IPS DF 19.7 (cell line): Measurements from ENCODE around the gene RIPK1.
"Not testable (repeated sequence)": the region's sequence is repeated elsewhere in the genome, so short reads cannot be mapped to it uniquely, and the experiment has no call there.

Source experiments
- DNase-seq: peaks from one replicate; pipeline ENCODE4 v3.0.0-alpha.2; 2013; ENCODE audit warnings: low read depth, low spot score

RIPK1 gene

DNA sequence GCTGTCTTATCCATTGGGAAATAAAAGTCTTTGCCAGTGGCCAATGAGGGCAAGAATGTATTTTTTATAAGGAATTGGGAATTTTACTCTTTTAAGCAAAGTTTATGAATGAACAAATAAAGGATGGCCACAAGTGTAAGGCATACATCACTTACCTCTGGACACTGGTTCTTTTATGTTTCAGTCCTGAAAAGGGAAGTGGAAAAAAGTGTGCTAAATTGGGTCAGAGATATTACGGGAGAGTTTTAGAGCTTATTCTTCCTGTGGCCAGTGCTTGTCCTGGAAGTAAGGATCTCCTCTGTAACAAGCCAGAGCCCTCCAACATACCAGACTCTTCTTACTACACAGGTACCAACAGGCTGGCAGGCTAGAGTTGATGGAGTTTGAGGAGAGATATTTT is 22.5 kb upstream of the RIPK1 start:
- DNase-seq, result no peak

DNA sequence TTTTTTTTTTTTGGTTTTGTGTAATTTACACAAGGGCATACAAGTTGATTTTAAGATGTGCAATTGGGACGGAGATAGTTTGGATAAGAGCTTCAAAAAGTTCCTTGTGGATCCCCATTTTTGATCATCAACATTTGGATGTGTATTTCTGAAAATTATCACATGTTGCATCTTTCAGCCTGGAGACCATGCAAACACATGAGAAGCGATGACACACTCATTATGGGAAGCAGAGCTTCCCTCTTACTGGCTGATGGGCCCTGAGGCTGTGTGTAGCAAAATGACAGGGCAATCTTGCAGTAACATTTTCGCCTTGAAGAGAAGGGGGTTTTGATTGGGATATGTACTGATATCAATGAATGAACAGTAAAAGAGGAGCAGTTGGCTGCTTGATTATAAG is 22.0 kb upstream of the RIPK1 start:
- no peak for DNase-seq

DNA sequence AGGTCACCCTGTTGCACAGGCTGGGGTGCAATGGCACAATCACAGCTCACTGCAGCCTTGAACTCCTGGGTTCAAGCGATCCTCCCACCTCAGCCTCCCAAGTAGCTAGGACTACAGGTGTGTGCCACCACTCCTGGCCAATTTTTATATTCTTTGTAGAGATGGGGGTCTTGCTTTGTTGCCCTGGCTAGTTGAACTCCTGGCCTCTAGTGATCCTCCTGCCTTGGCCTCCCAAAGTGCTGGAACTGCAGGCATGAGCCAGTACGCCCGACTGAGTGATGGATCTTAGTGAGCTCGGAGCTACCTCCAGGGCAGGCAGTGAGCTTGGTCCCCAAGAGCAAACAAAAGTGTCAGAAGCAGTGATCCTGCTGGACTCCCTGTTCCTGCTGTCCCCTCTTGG is 20.3 kb upstream of the RIPK1 start:
- not testable (repeated sequence) for DNase-seq

DNA sequence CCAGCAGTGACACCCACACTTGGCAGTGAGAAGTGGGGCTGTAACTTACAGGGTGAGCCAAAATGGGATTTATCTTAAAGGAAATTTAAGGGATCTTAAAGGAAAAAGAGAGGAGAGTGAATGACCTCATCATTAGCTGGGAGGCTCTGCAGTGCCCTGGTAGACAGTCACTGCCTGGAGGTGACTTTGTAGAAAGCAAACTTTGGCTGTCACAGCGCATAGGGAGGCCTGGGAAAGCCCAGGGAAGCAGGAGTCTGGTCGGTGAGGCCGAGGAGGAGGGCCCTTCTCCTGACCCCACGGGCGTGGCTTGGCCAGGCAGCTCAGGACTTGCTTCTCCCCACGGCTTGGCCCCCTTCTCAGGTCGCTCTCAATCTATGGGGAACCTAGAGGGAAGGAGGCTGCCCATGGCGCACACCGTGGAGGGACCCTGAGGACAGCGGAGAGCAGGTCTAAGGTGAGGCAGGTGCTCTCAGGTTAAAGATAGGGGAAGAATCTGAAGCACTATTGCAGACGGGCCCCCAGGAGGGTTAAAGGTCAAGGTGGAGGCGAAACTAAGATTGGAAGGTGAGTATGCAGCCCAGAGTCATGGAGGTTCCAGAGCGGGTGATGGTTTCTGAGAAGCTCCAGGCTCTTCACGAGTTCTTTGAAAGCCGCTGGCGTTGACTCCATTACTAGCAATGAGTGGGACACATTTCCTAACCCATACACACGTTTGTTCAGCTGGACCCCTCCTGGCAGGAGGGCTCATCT is 15.6 kb upstream of the RIPK1 start:
- no peak for DNase-seq

DNA sequence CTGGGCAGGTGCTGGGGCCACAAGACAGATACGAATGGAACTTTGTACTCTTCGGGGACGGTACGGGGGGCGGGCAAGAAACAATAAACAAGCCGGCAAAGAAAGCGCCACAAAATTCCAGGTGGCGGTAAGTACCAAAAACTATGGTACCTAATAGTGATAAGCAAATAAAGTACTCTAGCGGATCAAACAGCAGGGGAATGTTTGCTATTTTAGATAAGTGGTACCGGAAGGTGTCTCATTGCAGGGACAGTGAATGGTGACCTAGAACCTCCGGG is 15.1 kb upstream of the RIPK1 start:
- DNase-seq, result no peak

DNA sequence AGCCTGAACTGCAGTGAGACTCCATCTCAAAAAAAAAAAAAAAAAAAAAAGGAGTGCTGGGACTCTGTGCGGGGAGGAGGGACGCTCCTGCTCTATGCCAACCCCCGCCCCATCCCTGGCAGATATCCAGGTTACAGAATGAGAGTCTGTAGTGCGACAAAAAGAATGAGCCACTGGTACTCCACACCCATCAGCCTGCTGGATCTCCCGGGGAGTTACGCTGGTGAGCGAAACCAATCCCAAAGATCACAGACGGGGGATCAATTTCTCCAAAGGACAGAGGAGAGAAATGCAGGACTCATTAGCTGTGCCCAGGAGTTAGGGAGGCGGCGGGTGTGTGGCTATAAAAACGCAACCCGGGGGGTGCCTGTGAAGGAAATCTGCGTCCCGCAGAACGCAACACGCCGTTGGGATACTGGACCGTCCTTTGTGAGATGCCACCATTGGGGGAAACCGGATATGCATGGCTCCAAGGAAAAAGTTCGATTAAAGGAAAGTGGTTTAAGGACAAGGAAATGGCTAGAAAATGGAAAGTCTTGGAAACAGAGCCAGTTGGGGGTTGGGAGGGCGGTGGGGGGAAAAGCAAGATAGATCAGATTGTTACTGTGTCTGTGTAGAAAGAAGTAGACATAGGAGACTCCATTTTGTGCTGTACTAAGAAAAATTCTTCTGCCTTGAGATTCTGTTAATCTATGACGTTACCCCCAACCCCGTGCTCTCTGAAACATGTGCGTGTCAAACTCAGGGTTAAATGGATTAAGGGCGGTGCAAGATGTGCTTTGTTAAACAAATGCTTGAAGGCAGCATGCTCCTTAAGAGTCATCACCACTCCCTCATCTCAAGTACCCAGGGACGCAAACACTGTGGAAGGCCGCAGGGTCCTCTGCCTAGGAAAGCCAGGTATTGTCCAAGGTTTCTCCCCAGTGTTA is 13.8 kb upstream of the RIPK1 start:
- not testable (repeated sequence) for DNase-seq

DNA sequence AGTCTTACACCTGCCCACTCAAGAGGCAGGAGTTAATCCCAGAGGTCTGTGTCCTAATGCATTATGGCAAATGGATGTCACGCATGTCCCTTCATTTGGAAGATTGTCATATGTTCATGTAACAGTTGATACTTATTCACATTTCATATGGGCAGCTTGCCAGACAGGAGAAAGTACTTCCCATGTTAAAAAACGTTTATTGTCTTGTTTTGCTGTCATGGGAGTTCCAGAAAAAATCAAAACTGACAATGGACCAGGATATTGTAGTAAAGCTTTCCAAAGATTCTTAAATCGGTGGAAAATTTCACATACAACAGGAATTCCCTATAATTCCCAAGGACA is 13.2 kb upstream of the RIPK1 start:
- DNase-seq, result not testable (repeated sequence)

DNA sequence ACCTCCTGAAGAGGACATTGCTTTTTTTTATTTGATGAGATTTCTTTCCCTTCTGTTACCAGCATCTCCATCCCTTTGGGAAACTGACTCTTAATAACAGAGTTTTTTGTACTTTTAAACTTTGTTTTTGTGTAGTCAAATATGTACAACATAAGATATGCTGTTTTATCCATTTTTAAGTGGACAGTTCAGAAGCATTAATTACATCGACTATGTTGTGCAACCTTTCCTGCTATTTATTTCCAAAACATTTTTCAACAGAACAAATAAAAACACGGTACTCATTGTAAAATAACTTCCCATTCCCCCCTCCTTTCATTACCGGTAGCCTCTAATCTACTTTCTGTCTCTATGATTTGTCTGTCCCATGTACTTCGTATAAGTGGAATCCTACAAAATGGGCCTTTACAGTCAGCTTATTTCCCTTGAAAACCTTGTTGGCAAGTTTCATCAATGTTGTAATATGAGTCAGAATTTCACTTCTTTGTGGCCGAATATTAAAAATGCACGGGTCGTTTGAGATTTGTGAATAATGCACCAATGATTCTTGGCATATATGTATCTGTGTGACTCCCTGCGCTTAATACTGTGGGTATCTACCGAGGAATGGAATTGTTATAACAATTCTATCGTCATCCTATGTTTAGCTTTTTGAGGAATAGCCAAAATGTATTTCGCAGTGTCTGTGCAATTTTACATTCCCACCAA is 11.1 kb upstream of the RIPK1 start:
- DNase-seq, result no peak

DNA sequence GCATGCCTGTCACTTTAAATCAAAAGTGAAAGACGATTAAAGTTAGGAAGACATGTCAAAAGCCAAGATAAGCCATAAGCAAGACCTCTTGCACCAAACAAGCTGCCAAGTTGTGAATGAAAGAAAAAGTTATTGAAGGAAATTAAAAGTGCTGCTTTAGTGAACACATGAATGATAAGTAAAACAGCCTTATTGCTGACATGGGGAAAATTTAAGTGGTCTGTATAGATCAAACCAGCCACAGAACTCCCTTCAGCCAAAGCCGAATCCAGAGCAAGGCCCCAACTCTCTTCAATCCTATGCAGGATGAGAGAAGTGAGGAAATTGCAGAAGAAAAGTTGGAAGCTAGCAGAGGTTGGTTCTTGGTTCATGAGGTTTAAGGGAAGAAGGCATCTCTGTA is 9.3 kb upstream of the RIPK1 start:
- DNase-seq, result no peak

DNA sequence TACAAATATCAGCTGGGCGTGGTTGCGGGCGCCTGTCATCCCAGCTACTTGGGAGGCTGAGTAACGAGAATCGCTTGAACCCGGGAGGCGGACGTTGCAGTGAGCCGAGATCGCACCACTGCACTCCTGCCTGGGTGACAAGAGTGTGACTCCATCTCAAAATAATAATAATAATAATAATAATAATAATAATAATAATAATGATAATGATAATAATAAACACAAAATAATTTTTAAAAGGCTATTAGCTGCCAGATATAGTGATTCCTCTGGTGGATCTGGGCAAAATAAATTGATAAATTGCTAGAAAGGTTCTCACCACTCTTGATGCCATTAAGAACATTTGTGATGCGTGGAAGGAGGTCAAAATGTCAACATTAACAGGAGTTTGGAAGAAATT is 8.2 kb upstream of the RIPK1 start:
- DNase-seq, result not testable (repeated sequence)

DNA sequence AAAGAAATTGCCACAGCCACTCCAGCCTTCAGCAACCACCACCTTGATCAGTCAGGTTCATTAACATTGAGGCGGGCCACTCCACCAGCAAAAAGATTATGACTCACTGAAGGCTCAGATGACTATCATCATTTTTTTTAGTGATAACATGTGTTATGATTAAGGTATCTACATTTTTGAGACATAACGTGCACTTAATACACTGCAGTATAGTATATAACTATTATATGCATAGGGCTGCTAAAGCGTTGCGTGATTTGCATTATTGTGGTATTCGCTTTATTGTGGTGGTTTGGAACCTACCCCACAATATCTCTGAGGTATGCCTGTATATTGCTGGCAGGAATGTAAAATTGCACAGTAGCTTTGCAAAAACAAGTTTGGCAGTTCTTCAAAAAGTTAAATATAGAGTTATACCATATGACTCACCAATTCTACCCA is 6.8 kb upstream of the RIPK1 start:
- DNase-seq, result no peak

DNA sequence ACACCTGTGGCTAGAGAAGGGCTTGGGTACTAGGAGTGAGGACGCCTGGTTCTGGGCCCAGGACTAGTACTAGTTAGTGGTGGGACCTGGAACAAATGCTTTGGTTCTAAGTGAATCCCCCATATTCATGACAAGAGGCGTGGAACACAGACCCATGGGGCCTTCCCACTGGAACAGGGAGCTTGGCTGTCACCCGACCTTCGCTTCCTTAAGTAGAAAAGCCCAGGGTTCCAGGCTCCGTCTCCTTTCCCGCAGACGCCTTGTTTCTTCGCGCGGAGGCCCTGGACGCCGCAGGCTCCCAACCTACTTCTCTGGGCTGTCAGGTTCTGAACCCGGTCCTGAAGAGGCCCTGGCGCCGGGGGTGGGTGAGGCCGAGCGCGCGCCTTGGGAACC is 5.0 kb upstream of the RIPK1 start:
- DNase-seq, result not testable (repeated sequence)

DNA sequence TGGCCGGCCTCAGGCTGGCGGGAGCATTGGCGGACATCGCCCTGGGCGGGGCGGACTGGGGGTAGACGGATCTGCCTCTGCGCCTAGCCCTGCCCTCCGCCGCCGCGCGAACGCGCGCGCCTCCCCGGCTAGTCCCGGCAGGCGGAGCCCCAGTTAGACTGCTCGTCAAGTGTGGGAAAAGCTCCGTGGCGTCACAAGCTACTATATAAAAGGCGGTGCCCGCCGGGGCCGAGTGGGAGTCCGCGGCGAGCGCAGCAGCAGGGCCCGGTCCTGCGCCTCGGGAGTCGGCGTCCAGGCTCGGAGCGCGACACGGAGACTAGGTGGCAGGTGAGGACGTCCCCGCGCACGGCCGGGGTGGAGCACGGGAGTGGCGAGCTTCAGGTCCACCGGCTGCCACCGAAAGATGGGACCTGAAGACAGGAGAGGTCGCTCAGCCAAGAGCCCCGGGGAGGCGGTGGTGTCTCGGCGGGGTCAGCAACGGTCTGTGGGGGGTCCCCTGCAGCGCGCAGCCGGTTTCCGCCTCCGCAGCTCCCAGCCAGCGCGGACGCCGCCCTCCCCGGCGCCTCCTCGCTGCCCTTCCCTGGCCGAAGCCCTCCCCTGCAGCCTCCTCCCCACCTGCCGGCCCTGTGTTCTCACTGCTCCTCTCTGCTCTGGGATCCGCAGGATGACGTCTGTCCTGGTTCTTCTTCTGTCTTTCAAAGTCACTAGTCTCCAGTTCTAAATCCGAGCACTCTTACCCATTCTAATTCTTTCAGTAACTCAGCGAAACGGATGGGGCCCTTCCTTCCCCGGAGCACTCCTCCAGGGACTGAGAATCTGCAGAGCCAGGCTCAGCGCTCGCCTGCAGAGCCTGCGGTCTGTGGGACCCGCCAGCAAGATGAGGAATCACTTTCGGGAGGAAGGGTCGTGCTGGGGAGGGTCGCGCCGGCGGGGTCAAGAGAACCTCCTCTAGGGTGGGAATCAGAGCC is 4.3 kb upstream of the RIPK1 start:
- no peak for DNase-seq

DNA sequence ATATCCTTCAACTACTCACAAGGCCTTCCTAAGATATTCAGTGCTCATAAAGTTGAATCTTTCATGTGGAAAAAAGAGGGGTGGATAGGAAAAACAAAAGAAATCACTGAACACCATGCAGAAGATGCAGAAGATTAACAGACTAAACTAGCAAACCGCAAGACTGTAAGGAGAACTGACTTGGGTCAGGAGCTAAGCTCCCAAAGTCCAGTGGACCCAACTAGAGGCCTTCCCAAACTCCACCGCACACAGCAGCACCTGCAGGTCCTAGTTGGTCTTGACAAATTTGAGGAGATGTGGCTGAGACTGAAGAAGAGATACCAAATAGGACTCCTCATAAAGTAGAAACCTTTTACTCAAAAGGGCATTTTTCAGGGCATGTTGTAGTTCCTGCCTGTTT is 3.3 kb downstream of the RIPK1 start:
- DNase-seq, result no peak

DNA sequence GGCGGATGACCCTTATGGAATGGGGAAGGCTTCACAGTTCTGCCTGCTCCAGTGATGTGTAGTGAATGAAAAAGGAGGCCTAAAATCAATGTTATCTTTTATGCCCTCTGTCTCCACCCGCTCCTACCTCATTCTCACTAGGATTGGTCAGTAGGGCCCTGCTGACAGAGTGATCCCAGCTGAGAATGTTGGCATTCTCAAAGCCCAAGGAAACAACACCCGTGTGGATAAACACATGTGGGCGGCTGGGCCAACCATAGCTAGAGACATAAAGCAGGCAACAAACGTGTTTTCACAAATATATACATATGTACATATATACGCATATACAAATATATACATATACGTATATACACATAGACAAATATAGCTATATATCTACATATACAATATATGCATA is 4.5 kb downstream of the RIPK1 start:
- DNase-seq, result no peak

DNA sequence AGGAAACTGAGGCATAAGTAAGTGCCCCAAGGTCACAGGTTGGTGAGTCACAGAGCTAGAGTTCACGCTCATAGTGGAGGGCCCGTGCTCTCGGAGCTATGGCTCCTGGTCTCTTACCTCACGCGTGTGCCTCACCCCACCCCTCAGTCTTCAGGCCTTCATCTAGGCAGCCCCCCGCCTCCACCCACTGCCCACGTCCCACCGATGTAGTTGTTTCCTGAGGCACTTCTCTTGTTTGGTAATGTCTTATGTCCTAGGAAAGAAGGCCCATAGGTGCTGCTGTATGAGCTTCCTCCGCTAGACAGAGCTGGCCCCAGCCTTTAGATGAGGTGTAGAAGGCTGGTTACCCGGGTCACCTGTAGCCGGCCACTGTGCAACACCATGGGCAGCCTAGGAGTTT is 5.1 kb downstream of the RIPK1 start:
- no peak for DNase-seq

DNA sequence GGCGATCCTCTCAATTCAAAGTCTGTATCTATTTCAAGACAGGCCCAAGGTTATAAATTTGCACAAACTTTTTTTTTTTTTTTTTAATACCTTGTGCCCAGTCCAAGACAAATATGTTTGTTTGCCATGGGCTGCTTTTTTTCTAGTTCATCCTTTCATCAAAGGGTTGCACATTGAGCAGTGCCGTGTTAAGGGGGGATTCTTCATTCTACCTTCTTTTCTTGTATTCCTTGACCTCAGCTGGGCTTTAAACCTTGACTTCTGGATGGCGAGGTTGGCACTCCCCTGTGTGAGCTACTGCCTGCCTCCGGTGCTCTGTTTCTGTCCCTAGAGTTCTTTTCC is 7.4 kb downstream of the RIPK1 start:
- no peak for DNase-seq

DNA sequence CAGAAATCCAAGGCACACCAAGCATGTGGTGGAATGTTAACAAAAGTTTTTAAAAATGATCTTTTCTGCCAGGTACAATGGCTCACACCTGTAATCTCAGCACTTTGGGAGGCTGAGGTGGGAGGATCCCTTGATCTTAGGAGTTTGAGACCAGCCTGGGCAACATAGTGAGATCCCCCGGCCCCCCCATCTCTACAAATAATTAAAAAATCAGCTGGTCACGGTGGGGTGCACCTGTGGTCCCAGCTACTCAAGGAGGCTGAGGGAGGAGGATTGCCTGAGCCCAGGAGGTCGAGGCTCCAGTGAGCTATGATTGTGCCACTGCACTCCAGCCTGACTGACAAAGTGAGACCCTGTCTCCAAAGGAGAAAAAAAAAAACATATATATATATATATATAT is 8.0 kb downstream of the RIPK1 start:
- DNase-seq, result no peak

DNA sequence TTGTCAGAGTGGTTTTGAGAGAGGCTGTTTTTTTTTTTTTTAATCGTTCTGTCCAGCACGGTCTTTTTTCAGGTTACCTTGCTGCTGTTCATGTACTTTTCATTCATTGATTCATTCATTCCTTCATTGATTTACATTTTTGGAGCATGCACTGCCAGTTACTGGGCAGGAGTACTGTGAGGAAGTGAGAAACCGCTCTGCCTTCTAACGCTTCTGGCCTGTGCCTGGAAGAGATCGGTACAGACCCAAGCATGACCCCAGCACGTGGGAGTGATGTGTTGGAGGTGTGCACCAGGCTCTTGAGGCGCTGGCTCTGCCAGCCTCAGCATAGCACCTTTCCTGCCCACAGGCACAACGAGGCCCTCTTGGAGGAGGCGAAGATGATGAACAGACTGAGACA is 9.1 kb downstream of the RIPK1 start:
- no peak for DNase-seq

DNA sequence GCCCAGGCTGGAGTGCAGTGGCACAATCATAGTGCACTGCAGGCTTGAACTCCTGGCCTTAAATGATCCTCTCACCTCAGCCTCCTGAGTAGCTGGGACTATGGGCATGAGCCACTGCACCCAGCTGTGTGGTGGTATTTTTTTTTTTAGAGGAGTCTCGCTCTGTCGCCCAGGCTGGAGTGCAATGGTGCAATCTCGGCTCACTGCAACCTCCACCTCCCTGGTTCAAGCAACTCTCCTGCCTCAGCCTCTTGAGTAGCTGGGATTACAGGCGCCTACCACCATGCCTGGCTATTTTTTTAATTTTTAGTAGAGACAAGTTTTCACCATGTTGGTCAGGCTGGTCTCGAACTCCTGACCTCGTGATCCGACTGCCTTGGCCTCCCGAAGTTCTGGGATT is 10.7 kb downstream of the RIPK1 start:
- not testable (repeated sequence) for DNase-seq

DNA sequence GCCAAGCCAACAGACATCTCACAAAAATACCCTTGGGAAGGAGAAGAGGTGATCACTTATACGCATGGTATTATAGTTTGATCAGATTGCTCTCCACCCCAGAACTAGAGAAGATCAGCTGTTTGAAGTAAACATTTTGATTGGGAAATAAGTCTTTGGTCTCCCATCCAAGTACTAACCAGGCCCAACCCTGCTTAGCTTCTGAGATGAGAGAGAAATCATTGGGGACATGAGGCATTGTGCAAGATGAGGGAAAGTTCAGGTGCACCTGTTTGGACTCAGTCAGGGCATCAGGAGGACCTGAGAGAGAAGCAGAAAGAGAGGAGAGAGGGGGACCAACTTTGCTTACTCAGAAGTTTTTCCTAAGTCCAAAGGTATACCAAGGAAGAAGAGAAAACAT is 11.4 kb downstream of the RIPK1 start:
- no peak for DNase-seq

DNA sequence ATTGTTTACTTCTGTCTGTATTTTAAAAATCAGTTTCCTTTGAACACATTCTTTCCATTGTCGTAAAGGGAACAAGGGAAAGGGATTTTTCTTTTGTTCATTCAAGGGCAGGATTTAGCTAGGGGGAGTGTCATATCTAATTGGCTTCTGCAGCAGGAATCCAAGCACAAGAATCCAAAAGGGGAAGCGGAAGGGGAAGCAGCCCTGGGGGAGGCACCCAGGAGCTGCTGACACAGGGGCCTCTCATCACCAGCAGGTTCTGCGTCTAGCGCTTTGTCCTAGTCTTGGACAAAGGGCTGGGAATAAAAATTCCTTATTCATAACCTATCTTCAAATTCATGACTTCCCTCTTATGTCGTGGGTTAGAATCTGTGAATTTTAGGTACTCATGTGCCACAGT is 13.7 kb downstream of the RIPK1 start:
- no peak for DNase-seq
